ENCODE measurements around the gene NCLN. TPM values are rescaled to one million over a fixed set of nuclear protein-coding genes. Genes with fewer than 3 reads are reported as not detected.

NCLN gene
- total RNA-seq, 3 donors from 2014 or later, result 52.6 to 103 (median 94.4) TPM

- Histone ChIP-seq H3K36me3 (ENCODE audit: low read depth) (no peaks in the 10 kb centered on the region), H3K4me1 (ENCODE audit: low read depth) (no peaks in the 10 kb centered on the region), H3K4me3 (no peak overlapping the region), H3K9me3 (no peaks in the 10 kb centered on the region)
- no peak for ATAC-seq
- intact Hi-C loops (cut with DNase I, micrococcal nuclease), result no loop called here
- DNase-seq, result no peak
- TF ChIP-seq, protein P1, sequence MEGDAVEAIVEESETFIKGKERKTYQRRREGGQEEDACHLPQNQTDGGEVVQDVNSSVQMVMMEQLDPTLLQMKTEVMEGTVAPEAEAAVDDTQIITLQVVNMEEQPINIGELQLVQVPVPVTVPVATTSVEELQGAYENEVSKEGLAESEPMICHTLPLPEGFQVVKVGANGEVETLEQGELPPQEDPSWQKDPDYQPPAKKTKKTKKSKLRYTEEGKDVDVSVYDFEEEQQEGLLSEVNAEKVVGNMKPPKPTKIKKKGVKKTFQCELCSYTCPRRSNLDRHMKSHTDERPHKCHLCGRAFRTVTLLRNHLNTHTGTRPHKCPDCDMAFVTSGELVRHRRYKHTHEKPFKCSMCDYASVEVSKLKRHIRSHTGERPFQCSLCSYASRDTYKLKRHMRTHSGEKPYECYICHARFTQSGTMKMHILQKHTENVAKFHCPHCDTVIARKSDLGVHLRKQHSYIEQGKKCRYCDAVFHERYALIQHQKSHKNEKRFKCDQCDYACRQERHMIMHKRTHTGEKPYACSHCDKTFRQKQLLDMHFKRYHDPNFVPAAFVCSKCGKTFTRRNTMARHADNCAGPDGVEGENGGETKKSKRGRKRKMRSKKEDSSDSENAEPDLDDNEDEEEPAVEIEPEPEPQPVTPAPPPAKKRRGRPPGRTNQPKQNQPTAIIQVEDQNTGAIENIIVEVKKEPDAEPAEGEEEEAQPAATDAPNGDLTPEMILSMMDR (IDR thresholded peaks at IDR 0.05), result no peak
Measured at GRCh38 chr19:3148503-3148902, 37.2 kb upstream of the NCLN start.

DNA sequence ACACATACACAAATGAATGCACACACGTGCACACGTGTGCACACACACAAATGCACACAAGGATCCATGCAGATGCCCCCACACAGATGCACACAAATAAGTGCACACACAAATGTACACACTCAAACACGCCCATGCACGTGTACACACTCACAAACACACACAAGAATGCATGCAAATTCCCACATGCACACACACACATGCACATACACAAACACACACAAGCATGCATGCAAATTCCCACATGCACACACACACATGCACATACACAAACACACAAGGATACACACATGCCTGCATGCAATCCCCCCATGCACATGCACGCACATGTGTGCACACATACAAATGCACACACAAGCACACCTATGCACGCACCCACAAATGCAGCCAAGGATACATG is 36.6 kb upstream of the NCLN start:
- intact Hi-C loops (cut with DNase I, micrococcal nuclease), result no loop called here
- no peak overlapping the region for H3K4me3 ChIP-seq
- DNase-seq (no peak), ATAC-seq (no peak)
- TF ChIP-seq, protein P1 (IDR thresholded peaks at IDR 0.05), result no peak
- H3K9me3 ChIP-seq, result no peaks in the 10 kb centered on the region
- no peaks in the 10 kb centered on the region for H3K36me3 ChIP-seq (ENCODE audit: low read depth)
- H3K4me1 ChIP-seq (ENCODE audit: low read depth), result no peaks in the 10 kb centered on the region

DNA sequence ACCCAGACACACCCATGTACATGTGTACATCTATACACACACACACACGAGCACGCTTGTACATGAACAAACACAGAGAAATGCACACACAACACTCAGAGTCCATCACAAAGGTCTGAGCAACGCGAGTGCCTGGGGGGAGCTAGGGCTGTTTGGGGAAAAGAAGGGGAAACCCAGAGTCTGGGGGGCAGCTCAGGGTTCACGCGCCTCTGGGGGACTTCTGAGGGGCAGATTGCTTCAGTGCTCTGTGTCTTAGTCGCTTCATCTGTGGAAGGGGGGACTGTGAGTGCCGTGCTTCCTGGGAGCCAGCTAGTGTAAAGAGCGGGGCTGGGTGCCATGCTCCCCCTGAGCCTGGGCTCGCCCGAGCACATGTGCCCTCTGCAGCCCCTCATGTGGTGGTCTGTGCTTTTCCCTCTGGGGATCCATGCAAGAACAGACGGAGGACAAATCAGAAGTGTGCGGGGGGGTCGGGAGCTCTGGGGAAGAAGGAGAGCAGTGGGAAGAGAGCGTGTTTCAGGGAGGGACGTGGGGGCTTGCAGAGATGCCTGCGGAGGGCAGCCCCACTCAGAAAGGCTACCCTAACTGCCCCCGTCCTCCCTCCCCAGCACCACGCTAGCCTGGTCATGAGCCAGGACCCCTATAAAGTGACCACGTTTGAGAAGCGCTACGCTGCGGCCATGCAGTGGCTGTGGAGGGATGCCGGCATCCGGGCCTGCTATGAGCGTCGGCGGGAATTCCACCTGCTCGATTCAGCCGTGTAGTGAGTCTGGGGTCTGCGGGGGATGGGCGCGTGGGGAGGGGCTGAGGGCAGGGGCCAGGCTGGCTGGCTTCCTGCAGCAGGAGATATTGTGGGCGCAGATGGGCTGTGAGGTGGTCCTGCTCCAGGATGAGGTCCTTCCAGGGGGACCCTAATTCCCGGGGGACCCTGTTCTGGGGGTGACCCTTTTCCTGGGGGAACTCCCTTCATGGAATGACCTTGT is 35.9 kb upstream of the NCLN start:
- intact Hi-C loops (cut with DNase I, micrococcal nuclease), result no loop called here
- no peaks in the 10 kb centered on the region for H3K4me1 ChIP-seq (ENCODE audit: low read depth)
- TF ChIP-seq, protein P1 (IDR thresholded peaks at IDR 0.05), result no peak
- H3K36me3 ChIP-seq (ENCODE audit: low read depth), result no peaks in the 10 kb centered on the region
- no peak for ATAC-seq
- no peak overlapping the region for H3K4me3 ChIP-seq
- no peak for DNase-seq
- H3K9me3 ChIP-seq, result no peaks in the 10 kb centered on the region

DNA sequence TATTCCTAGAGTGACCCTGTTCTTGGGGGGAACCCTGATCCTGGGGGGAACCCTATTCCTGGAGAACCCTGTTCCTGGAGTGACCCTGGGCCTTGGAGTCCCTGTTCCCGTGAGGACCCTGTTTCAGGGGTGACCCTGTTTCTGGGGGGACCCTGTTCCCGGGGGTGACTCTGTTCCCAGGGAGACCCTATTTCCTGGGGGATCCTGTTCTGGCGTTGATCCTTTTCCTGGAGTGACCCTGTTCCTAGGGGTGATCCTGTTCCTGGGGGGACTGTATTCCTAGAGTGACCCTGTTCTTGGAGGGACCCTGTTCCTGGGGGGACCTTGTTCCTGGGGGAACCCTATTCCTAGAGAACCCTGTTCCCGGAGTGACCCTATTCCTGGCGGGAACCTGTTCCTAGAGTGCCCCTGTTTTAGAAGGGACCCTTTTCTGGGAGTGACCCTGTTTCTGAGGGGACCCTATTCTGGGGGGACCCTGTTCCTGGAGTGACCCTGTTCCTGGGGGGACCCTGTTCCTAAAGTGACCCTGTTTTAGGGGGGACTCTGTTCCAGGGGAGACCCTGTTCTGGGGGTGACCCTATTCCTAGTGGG is 34.9 kb upstream of the NCLN start:
- DNase-seq (no peak), ATAC-seq (no peak)
- Histone ChIP-seq H3K4me3 (no peak overlapping the region), H3K4me1 (ENCODE audit: low read depth) (no peaks in the 10 kb centered on the region), H3K9me3 (no peaks in the 10 kb centered on the region), H3K36me3 (ENCODE audit: low read depth) (no peaks in the 10 kb centered on the region)
- intact Hi-C loops (cut with DNase I, micrococcal nuclease), result no loop called here
- TF ChIP-seq, protein P1 (IDR thresholded peaks at IDR 0.05), result no peak

- Histone ChIP-seq H3K9me3 (no peaks in the 10 kb centered on the region), H3K4me1 (ENCODE audit: low read depth) (no peaks in the 10 kb centered on the region), H3K36me3 (ENCODE audit: low read depth) (no peaks in the 10 kb centered on the region), H3K4me3 (no peak overlapping the region)
- TF ChIP-seq, protein P1 (IDR thresholded peaks at IDR 0.05), result no peak
- DNase-seq (no peak), ATAC-seq (no peak)
- intact Hi-C loops (cut with DNase I, micrococcal nuclease), result no loop called here
Measured at GRCh38 chr19:3151563-3152418, 33.9 kb upstream of the NCLN start.

Data from mucosa of descending colon (tissue), 3 donors.